Femur (tissue), 1 donor: Measurements from ENCODE around the gene P3R3URF.
A peak's percentile ranks its signal among the peaks of the same experiment; 100 is the strongest.
"Not testable (repeated sequence)": the region's sequence is repeated elsewhere in the genome, so short reads cannot be mapped to it uniquely, and the experiment has no call there.

Experiments used
- DNase-seq: peaks from one replicate; pipeline ENCODE4 v3.0.0-alpha.2; 2017

P3R3URF gene

DNA sequence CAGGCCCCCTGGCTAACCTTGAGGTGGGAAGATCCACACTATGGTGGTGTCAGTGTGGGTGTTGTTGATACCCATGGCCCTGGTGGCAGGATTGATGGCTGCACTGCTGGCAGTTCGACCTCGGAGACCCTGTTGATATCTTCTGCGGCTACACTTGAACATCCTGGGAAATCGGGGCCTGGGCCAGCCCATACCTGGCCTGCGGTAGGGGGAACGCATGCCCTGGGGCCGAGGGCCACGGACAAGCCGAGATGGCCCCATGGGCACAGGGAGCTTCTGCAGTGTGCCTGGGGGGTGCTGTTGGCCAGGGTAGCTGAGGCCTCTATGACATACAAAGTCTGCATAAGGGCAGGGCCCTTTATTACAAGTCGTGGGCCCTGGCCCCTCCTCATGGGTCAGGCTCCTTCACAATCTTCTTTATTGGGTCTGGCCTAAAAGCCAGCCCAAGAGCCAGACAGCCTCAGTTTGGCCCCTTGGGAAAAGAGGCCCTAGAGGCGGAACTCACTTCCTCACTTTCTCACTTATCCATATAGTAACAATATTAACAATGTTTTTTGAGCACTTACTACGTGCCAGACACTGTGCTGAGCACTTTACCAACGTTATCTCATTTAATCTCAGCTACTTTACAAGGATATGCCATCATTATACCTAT is at the start of gene P3R3URF:
Gene P3R3URF (minus strand): TSS at position 278 of the 655 bp plus-strand sequence. CDS start 17 bp downstream, at position 261.
- no peak for DNase-seq

DNA sequence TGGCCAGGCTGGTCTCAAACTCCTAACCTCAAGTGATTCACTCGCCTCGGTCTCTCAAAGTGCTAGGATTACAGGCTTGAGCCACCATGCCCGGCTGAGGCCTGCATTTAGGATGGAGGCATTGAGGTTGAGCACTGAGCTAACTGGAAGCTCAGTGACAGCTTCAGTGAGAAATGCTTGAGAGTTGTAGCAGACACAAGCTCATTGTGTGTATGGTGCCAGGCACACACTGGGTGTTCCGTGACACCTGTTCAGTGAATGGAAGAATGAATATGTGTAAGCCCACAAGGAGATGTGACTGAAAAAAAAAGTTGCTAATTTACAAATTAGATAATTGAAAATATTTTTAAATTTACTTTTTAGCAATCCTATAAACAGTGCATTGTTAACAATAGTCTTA is 48.7 kb upstream of the P3R3URF start:
- no peak for DNase-seq

DNA sequence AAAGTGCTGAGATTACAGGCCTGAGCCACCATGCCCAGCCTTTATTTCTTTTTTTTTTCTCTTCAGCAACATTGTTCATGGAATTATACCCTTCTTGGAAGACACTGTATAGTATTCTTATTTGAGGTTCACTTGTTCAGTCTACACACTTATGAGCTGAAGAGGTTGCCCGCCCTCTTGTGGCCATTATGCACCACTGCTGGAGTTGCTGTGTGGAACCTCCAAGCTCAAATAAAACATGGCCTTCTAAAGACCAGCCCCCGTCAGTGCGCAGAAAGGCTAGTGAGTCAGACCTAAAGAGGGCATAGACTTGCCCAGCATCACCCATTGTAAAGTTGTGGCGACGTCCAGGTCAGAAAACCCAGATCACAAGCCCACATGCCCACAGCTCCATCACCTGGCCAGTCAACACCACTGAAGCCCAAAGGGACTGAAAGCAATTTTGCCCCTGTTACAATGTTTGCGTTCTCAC is 47.2 kb upstream of the P3R3URF start:
- DNase-seq = peak; percentile 73

DNA sequence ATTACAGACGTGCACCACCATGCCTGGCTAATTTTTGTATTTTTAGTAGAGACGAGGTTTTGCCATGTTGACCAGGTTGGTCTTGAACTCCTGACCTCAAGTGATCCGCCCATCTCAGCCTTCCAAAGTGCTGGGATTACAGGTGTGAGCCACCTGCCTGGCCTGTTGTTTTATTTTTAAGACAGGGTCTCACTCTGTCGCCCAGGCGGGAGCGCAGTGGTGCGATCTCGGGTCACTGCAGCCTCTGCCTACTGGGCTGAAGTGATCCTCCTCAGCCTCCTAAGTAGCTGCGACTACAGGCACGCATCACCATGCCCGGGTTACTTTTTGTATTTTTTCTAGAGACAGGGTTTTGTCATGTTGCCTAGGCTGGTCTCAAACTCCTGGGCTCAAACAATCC is 46.8 kb upstream of the P3R3URF start:
- not testable (repeated sequence) for DNase-seq

DNA sequence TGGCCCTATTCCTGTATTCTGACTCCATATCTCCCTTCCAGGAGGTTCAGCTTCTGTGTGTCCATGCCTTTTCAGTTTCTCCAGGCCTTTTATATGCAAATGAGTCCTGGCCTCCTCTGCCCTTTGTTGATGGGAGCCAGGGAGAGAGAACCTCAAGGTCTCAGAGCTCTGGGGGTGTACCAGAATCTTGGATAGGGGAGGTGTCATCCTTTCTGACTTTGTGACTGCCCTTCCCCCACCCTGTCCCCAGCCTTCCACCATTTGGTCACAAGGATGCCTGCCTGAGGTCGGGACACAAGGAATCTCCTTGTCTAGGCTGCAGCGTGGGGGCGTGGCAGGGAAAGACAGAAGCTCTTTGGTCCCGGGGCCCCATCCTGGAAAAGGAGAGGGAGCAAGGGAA is 45.5 kb upstream of the P3R3URF start:
- no peak for DNase-seq

DNA sequence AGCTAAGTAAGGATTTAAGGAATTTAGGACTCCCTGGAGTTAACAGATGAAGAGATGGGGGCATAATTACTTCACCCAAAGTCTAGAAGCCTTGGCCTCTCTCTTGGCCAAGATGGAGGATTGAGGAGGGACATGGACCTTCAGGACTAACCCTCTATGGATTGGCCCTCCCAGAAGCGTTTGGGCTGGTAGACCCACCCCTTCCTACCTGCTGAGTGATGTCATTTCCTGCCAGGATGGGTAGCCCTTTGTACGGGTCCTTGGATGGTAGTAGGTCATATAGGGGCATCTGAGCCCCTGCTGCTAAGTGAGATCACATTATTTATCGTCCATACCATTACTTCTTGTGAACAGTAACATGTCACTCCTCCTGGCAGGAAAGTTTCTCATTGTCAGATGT is 44.5 kb upstream of the P3R3URF start:
- no peak for DNase-seq

DNA sequence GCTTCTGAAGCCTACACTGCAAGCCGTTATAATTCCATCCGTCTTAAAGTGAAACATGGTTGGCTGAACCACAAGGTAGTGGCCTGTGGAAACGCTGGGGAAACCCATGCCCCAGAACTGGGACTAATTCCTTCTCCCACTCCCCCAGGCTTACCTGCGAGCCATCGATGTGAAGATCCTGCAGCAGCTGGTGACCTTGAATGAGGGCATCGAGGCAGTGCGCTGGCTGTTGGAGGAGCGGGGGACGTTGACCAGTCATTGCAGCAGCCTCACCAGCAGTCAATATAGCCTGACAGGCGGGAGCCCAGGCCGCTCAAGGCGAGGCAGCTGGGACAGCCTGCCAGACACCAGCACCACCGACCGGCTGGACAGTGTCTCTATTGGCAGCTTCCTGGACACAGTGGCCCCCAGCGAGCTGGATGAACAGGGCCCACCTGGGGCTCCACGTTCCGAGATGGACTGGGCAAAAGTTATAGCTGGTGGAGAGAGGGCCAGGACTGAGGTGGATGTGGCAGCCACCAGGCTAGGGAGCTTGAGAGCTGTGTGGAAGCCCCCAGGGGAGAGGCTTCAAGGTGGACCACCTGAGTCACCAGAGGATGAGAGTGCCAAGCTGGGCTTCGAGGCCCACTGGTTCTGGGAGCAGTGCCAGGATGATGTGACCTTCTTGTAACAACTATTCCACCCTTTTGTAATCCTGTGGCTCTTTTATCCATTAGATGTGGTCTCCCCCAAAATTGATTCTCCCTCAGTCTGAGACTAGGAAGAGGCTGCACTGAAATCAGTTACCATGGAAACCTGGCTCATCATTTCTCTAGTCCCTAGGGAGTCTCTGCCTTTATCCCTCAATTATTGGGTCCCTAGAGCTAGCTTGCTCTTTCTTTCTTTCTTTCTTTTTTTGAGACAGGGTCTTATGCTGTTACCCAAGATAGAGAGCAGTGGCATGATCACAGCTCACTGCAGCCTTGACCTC is 43.5 kb upstream of the P3R3URF start:
- DNase-seq = no peak

DNA sequence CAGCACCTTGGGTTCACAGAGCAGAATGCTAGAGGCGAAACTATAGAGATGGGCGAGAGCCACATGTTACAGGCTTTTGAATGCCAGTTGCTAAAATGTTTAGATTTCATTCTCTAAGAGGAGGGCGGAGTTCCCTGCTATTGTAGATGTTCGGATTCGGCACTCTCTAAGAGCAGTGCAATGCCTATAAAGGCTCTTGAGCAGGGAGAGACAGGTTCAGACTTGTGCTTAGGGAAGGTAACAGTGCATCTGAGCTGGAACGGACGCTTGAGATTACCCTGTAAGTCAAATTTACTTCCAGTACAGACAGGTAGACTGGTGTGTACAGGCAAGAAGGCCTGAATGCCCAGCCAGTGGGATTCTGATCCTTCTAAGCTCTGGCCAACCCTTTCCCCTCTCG is 42.2 kb upstream of the P3R3URF start:
- no peak for DNase-seq

DNA sequence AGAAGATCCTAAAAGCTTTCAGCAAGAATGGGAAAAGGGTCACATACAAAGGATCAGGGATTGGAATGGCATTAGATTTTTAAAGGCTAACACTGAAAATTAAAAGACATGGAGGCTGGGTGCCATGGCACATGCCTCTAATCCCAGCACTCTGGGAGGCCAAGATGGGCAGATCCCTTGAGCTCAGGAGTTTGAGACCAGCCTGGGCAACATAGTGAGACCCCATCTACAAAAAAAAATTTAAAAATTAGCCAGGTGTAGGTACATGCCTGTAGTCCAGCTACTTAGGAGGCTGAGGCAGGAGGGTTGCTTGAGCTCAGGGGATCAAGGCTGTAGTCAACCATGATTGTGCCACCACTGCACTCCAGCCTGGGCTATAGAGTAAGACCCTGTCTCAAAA is 39.2 kb upstream of the P3R3URF start:
- no peak for DNase-seq

DNA sequence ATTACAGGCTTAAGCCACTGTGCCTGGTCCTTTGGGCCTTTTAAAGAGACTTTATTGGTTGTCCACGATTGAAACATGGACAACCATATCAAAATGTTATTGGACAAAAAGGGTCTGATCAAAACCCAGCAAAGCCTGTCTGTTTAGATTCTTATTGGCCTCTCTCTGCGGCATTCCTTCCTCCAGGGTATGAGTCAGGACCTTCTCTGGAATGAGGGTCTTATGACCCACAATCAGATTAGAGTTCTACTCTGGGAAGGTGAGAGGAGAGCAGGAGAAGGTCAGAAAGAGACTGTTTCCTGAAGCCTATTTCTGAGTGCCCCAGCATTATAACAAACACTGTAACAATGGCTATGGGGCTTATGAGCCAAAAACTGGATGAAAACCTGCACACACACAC is 34.8 kb upstream of the P3R3URF start:
- DNase-seq = no peak

DNA sequence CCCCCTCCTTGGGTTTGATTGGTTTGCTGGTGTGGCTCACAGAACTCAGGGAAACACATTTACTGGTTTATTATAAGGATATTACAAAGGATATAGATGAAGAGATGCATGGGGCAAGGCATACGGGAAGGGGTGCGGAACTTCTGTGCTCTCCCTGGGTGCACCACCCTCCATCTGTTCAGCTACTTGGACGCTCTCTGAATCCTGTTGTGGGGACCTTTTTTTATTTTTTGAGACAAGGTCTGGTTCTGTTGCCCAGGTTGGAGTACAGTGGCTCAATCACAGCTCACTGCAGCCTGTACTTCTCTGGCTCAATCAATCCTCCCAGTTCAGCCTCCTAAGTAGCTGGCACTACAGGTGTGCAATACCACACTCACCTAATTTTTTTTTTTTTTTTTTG is 34.3 kb upstream of the P3R3URF start:
- DNase-seq = no peak

DNA sequence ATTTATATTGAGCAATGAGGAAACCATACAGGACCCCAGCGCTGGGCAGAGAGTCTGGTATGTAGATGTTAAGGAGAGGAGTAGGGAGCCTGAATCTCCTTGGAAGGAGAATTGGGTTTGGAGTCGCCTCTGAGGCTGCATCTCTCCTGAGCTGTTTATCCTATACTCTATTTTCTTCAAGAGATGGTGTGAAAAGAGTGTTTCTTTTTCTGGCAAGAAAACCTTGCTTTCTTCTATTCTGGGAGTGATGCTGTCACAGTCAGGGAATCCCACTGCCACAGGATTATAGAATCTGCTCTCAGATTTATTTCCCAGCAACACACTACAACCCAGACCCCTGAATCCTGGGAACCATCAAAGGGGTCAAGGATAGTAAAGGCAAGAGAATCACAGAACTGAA is 30.1 kb upstream of the P3R3URF start:
- no peak for DNase-seq

DNA sequence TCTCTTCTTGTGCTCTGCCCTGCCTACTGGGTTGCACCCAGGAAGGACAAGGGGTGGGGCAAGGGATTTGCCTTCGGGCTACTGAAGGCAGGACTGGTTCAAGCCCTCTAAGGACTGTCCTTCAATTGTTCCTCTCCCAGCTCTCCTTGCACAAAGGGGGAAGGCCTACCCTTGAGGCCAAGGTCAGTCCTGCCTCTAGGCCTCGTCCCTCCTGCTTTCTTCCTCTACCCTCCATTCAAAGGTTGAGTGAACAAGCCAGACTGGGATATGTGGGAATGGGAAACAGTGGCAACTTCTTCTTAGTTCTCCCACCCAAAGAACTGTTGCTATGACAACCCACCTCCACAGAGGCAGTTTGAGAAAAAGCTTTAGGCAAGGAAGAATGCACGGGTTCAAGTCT is 29.5 kb upstream of the P3R3URF start:
- no peak for DNase-seq

DNA sequence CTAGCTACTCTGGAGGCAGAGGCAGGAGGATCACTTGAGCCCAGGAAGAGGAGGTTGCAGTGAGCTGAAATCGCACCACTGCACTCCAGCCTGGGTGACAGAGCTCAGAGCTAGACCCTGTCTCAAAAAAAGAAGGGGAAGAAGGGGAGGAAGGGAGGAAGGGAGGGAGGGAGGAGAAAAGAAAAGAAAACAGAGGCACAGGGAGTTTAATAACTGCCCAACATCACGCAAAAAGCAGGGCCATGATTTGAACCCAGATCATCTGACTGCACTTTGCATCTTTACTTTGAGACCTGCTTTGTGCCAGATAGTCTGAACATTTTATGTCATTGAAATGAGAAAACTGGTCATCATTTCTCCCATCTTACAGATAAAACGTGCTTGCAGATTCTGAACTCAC is 28.9 kb upstream of the P3R3URF start:
- DNase-seq = no peak

DNA sequence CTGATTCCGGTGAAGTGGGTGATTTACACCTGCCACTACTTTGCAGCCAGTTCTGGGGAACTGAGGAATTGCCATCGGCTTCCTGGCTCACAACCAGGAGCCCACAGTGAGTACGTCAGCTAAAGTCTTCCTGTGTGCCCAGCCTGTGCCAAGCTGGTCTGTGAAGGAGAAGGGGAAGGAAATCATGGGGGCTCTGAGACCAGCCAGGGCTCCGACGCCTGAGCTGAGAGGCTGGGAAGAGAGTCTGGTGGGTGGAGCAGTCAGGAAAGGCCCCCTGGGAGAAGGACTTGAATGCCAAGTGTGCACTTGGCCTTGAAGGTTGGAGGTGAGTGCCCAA is 28.1 kb upstream of the P3R3URF start:
- no peak for DNase-seq

DNA sequence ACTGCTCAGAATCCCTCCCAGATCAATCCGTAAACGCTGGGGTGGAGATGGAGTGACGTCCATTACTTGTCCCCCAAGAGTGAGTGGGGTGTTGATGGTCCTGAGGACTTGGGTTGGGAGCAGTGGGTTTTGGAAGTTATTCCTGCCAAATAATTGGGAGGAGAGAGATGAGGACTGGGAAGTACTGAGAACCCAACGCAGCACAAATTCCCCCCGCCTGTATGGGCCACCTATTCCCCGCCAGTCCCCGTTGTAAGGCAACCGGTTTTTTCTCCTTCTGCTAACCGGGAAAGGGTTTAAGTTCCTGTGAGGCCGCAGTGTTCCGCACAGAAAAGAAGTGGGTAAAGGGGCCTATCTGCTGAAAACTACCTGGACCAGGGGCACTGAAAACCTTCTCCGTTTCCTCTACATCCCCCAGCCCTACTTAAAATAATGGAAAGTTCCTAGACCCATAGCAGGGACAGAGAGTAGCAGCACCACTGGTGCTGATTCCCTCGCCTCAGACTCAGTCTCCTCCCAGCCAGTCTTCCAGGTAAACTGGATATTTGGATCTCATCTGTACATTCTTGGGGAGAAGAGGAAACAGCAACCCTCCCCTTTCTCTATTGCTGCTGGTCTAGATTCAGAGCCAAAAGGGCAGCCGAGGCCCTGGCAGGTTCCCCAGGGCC is 27.6 kb upstream of the P3R3URF start:
- no peak for DNase-seq

DNA sequence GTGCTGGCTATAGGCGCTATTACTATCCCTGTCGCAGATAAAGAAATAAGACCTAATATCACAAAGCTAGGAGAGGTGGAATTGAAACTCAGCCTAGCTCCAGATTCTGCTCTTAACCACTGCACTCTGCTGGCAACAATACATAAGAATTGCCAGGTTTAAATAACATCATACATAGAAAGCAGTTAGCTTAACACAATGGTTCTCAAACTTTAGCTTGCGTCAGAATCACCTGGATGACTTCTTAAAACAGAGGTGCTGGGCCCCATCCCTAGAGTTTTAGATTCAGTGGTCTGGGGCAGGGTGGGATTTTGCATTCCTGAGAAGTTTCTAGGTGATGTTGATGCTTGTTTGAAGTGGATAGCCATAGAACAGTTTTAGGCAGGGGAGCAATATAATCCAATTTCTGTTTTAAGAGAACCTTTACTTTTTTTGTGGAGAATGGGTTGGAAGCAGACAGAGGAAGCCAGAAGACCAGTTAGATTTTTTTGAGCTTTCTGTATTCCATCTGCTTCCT is 23.0 kb upstream of the P3R3URF start:
- DNase-seq = no peak

DNA sequence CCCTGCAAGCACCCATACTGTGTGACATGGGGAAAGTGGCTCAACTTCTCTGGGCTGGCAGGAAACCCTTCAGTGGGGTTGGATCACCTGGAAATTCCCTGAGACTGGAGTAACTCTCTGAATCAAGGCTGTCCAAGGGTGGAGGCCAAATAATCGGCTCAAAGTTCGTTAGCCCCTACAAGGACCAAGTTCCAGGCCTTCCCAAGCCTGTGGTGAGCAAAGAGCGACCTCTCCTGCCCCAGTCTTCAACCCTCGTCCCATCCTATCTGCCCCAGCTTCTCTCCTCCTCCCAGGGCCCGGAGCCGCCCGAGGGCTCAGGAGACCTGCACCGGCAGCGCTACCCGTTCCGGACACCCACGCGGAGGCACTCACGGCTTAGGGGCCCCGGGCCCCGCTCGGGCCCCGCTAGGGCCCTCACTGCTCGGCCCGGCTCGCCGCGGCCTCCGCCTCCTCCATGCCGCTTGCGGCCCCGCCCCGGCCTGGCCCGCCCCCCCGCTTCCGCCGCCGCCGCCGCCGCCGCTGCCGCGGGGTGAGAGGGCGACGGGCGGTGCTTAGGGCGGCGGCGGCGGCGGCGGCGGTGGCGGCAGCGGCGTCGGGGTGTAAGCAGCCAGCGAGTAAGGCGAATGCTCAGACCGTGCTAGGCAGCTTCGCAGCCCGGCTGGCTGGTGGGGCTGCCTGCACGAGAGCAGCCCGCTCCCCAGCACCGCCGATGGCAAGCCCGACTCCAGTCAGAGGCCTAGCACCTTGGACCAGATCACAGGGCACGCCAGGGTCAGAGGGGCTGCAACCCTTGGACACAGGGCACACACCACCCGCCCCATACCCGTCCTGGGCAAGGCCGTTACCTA is 21.9 kb upstream of the P3R3URF start, which contains the start of gene POMGNT1:
Gene POMGNT1 (minus strand): TSS at position 471 of the 848 bp plus-strand sequence. CDS start 613 bp downstream, outside the sequence.
- DNase-seq = peak; percentile 83

DNA sequence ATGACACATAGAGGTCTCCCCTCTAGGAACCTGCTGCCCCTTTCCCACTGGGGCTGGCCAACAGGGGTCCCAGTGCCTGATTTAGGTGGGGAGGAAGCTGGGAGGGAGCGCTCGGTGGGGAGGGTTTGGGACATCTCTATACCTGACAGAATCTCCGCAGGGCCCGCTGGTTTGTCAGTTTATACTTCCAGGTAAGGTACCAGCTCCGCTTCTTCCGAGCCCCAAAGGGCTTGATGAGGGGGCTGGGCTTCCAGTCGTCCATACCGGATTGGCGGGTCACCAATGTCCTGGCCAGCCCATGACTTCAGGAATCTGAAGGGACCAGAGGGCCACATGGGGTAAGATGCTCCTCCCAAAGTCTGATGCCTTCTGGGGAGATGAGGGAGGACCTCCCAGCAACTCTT is 21.3 kb upstream of the P3R3URF start:
- no peak for DNase-seq

DNA sequence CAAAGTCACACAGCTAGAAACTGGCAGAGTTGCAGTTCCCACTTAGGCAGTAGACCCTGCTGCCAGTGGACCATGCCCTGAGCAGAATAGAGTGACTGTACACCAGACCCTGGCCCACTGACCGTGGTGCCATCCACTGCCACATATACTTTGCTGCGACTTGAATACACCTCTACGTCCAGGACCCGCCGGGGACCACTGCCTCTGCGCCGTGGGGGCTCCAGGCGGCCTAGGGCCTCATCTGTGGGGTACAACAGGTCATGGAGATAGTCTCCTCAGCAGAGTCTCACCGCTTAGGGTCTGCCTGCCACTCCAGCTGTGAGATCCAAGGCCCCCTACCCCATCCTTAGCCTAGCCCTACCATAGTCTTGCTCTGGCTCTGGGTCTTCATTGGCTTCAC is 20.3 kb upstream of the P3R3URF start:
- DNase-seq = no peak

DNA sequence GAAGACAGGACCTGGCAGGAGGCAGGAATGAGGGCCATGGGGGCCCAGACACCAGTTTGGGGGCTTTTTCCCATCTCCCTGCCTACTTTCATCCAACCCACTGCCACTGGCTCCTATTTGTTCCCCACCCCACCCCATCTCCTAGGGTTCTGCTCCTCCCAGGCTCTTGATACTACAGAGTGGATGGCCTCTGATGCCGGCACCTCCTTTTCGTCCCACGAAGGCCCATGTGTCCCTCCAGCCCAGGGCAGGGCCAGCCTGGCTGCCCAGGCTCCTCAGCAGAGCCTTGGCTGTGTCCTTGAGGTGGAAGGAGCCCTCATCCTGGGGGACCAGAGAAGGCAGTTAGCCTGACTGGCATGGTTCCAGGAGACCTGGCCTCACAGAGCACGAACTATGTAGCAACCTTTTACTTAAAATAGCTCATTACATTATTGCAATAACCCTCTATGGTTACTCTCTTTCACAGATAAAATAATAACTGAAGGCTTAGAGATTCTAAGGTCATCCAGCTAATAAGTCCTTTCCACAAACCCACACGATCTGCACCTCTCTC is 18.4 kb upstream of the P3R3URF start:
- no peak for DNase-seq

DNA sequence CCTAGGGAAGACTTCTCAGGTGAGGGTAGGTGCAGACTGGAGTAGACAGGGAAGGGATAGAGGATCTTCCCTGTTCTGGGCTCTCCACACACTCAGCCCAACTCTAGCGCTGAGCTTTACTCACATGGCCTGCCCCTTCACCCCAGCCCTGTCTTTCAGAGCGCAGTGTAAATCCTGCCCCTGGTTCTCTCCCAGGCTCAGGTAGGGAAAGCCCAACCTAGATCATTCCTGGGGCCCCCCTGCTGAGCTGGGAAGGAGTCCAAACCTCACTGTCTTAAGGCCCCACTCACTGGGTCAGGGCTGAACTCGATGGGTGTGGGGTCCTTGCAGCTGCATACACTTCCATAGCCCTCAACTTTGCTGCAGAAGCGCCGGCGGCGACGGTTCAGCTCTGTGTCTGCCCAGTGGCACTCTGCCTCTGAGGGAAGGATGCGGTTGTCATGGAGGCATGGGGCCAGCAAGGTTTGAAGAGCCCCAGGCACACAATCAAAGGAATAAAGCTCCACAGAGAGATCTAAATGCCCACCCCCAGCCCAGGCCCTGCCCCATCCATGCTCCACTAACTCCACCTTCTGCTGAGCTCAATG is 17.8 kb upstream of the P3R3URF start:
- no peak for DNase-seq
